ENCODE results near the gene ARHGEF11. TPM values are rescaled to one million over a fixed set of nuclear protein-coding genes. Genes with fewer than 3 reads are reported as not detected.

ARHGEF11 gene
- total and polyA plus RNA-seq, 2 donors (not counting 1 experiment from before 2014, with no cell fraction given), result 1.0 to 4.6 TPM

DNA sequence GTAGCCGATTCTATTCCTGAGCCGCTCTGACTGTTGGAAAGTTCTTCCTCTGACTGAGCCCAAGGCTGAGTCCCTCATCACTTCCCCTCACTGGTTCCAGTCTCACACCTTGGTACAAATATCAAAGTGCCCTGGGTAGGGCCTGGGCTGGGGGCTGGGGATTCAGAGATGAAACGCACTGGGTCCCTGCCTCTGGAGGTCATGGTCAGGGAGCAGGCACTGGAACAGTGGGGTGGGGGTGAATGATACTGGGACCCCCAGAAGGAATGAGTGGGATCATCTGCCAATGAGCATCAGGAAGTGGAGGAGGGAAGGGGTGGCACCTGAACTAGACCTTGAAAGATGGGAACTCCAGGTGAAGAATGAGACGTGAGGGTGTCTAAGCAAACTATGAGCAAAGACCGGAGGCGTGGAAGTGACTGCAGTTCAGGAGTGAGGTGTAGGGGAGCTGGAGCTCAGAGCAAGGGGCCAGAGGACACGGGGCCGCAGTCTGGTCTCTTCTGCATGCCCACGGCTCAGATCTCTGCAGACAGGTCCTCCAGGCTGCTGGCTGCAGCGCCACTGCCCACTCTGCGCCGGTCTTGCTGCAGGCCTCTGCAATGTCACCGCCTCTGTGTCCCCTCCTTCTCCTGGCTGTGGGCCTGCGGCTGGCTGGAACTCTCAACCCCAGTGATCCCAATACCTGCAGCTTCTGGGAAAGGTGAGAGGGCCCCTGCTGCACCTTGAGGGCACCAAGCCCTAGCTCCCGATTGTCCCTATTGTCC, 142.0 kb downstream of the ARHGEF11 start:
- WGBS (ENCODE audit: insufficient coverage), result 94% methylated on average over 13 of the region's 15 CpGs
- Histone ChIP-seq H3K4me2 (replicated peaks; ENCODE audit: low read depth, low read length, poor library complexity, severe bottlenecking) (no peak overlapping the region), H3K9ac (ENCODE audit: low read length) (no peak overlapping the region), H3K79me2 (ENCODE audit: control insufficient read depth, insufficient read depth, low read length) (no peaks in the 10 kb centered on the region), H3K4me1 (ENCODE audit: control insufficient read depth in 2 of 2, insufficient read depth in 2 of 2, low read length in 2 of 2) (no peaks in the 10 kb centered on the region), H3K4me3 (ENCODE audit: control extremely low read depth in 1 of 5, extremely low read depth in 1 of 5, insufficient read depth in 1 of 5, low read depth in 2 of 5, low read length in 4 of 5) (no peak overlapping the region), H4K20me1 (ENCODE audit: control insufficient read depth, insufficient read depth, low read length, poor library complexity, severe bottlenecking) (no peaks in the 10 kb centered on the region), H3K27ac (ENCODE audit: low read length in 2 of 2) (no peak overlapping the region), H3K9me3 (ENCODE audit: control extremely low read depth in 1 of 3, control insufficient read depth in 2 of 3, insufficient read depth in 1 of 3, low read length in 2 of 3) (peaks cover 0 to 8% (median 0%) of the 10 kb centered on the region in 3 donors), H3K27me3 (replicated peaks in 1 of 4; ENCODE audit: control extremely low read depth in 1 of 4, control insufficient read depth in 3 of 4, insufficient read depth in 4 of 4, low read length in 3 of 4) (peaks cover 0 to 27% (median 1%) of the 10 kb centered on the region in 4 experiments), H2AFZ (ENCODE audit: insufficient read depth, low read depth, low read length, poor library complexity, severe bottlenecking) (no peak overlapping the region), H3K36me3 (replicated peaks in 1 of 2; ENCODE audit: control extremely low read depth in 1 of 2, control insufficient read depth in 1 of 2, extremely low read depth in 1 of 2, insufficient read depth in 2 of 2, low read length in 1 of 2) (no peaks in the 10 kb centered on the region)
- Mint-ChIP-seq H3K4me3 (no peak overlapping the region), H3K4me1 (peaks cover 2% of the 10 kb centered on the region), H3K27ac (no peak overlapping the region), H3K27me3 (peaks cover 34% of the 10 kb centered on the region), H3K9me3 (ENCODE audit: insufficient read depth) (no peaks in the 10 kb centered on the region)
- intact Hi-C loops (cut with micrococcal nuclease), result no loop called here
- TF ChIP-seq, protein P1, sequence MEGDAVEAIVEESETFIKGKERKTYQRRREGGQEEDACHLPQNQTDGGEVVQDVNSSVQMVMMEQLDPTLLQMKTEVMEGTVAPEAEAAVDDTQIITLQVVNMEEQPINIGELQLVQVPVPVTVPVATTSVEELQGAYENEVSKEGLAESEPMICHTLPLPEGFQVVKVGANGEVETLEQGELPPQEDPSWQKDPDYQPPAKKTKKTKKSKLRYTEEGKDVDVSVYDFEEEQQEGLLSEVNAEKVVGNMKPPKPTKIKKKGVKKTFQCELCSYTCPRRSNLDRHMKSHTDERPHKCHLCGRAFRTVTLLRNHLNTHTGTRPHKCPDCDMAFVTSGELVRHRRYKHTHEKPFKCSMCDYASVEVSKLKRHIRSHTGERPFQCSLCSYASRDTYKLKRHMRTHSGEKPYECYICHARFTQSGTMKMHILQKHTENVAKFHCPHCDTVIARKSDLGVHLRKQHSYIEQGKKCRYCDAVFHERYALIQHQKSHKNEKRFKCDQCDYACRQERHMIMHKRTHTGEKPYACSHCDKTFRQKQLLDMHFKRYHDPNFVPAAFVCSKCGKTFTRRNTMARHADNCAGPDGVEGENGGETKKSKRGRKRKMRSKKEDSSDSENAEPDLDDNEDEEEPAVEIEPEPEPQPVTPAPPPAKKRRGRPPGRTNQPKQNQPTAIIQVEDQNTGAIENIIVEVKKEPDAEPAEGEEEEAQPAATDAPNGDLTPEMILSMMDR (IDR thresholded peaks at IDR 0.05), result no peak
- no peak for TF ChIP-seq EZH2 (IDR thresholded peaks at IDR 0.05; ENCODE audit: borderline replicate concordance, insufficient read depth, low read depth, low read length, poor library complexity, severe bottlenecking)
- POLR2A ChIA-PET, result interaction anchor here (0.5 kb wide), 1 partner anchor 1587 kb away, joined by 3 read pairs; no protein-coding TSS in a partner anchor
- CTCF ChIA-PET, result interaction anchor here (1.7 kb wide), 1 partner anchor 214 kb away, joined by 4 read pairs; no protein-coding TSS in a partner anchor
- ATAC-seq (ENCODE audit: low read depth) (no peak), DNase-seq (no peak)

All from B cell (primary cell).